Activated T-cell treated with anti-CD3 and anti-CD28 coated beads for 4 hours (primary cell): ENCODE measurements around the gene HK1.

Source experiments
- DNase-seq: peaks from one replicate; pipeline ENCODE4 v3.0.0-alpha.2; 2020

HK1 gene

DNA sequence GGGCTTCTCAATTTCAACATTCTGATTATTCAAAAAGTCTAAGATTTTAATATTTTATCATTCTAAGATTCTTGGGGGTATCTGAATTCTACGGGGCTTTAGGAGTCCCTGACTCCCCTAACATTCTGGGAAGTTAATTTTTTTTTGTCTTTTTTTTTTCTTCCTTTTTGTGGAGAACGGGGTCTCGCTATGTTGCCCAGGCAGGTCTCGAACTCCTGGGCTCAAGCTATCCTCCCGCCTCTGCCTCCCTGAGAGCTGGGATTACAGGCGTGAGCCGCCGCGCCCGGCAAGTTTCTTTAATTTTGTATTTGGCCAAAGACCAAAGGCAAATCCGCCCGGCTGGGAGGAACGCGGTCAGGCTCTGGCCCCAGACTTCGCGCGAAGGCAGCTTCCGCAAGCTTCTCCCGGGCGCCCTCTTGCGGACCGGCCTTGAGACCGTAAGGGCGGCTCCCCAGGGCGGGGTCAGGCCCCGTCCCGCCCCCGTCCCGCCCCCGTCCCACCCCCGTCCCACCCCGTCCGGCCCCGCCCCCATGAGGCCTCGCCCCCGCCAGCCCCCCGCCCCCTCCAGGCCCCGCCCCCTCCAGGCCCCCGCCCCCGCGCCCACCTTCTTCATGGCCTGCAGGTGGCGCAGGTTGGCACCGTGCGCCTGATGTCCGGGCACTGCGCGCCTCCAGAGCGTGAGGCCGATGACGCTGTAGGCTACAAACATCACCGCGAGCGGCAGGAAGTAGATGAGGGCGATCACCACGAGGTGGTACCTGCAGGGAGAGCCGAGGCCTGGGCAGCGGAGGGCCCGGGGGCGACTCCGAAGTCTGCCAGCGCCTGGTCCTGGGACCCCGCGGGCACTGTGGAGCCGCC is 130.3 kb downstream of the HK1 start:
- peak; percentile 81 for DNase-seq

DNA sequence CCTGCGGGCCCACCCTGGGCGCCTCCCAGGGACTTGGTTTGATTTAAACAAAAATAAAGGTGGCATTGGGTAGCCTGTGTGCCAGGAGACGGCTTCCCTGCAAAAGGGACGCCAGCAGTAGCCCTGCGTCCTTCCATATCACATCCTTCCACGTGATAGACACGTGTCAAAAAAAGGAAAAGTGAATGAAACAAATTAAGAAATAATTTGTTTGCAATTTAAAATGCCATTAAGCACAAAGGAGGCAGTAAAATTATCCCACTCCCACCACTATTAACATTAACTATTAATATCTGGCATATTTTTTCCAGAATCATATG is 130.8 kb downstream of the HK1 start:
- DNase-seq: no peak

GRCh38 chr10:69409968-69410367 is 131.7 kb downstream of the HK1 start:
- no peak for DNase-seq

DNA sequence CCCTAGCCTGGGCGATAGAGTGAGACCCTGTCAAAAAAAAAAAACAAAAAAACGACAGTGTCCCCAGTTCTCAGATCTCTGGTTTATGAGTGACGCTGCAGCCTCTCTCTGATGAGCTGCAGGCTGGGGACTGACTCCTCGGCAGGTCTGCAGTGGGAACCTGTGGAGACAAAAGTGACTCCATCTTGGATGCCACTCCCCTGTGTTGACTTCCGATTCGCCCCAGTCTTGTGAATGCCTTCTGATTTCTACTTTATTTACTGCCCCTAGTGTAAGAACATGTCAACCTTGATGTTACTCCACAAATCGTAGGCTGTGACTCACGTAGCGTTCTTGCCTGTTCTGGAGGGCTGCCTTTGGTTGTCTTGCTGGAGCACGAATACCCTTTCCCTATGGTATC is 132.2 kb downstream of the HK1 start:
- no peak for DNase-seq

- DNase-seq: no peak
Observed at GRCh38 chr10:69411476-69411875, 133.2 kb downstream of the HK1 start.

DNA sequence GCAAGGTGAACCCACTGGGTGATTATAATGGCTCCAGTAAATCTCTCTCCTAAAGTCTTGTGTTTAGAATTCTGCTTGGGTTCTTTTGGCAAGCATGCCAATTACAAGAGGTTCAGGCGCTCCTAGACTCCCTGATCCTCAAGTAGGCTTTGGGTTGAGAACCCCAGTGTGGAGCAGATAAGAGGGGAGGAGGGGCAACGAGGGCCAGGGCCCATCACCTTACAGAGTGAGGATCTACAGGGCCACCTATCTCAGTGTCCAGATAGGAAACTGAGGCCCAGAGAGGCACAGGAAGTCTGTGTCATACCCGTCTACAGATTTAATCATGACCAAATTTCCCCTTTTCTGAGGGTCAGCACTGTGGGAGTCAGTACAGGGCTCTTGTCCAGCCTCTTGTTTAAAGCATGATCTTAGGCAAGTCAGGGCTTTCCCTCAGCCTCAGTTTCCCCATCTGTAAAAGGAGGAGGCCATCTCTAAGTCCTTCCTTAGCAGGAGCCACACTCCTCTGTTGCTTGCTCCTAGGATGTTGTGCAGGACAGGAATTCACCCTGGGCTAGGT is 134.0 kb downstream of the HK1 start:
- DNase-seq: no peak

DNA sequence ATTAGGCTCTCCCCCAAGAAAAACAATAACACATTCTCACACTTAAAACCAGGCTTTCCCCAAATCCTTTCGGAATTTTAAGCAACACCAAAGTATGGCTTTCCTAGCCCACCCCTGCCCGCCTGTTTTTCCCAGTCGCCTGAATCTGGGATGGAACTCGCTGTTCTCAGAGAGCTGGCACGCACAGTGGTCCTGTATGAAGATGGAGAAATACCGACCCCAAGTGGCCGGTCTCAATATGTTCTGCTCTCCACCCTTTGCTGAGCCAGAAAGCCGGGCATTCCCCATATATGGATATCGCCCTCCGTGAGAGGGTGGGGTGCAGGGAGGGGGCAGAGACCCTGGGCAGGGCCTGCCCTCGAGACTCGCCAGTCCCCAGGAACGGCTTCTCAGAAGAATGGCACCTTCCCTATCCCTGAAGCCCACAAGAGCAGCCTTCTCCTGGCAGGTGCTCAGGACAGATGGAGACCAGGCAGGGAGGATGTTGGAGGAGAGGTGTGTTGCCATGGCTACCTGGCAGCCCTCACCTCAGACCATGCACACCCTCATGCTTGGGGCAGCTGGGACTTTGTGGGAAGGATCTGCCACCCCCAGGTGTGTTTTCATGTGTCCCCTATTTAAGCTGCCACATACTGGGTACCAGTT is 135.0 kb downstream of the HK1 start:
- DNase-seq: no peak

DNA sequence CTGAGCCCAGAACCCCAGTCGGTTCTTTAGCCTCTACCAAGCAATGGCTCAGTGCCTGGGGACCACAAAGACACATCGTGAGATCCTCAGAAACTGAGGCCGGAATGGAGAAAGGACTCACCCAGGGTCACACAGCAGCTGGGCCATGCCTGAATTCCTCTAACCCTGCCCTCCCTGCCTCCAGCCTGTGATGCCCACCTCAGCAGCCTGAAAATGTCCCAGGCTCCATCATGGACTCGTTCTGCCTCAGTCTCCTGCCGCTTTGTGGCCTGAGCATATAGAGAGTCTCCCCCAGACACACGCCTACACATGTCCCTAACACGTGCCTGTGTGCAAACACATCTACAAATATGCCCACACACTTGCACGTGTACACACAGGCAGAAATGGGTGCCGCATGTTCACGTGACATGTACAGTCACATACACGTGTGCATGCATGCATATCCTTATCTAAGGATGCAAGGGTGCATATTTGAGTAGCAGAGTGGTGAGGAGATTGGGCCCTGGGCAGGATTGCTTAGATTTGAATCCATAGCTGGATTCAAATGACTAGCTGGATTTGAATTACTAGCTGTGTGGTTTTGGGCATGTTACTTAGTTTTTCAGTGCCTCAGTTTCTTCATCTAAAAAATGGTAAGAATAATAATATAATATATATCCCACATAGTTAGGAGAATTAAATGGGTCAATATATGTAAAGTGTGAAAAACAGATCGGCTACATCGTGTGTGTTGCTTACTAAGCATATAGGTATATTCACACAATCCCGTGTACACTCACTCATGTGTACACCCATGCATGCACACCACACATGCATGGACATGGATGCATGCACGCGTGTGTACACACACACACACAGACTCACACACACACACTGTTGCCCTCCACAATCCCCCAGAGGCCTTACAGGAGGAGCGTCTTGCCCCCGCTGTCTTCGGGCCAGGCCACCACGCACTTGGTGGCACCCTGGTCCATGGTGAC is 136.0 kb downstream of the HK1 start:
- DNase-seq: no peak

GRCh38 chr10:69415049-69415448 is 136.8 kb downstream of the HK1 start:
- DNase-seq: no peak

- no peak for DNase-seq
Observed at GRCh38 chr10:69415951-69416350, 137.7 kb downstream of the HK1 start.

DNA sequence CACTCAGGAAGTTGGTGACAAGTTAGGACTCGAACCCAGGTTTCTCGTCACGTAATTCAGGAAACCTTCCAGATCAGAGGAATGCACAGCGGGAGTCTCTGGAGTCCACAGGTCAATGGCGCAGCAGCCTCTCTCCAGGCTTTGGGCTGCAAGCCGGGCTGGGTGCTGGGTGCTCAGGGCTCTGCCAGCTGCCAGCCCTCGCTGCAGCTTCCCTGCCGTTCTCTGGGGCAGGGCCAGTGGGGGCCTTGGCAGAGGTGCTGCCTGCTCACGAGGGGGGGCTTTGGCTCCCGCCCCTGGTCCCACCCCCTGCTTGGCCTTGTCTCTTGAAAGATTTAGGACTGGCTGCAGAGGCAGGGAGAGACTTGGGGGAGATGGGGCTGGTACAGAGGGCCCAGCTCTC is 138.4 kb downstream of the HK1 start, which contains the start of gene TACR2:
Gene TACR2, minus strand, starts transcription at position 224 of the 400 bp plus-strand sequence. CDS start 595 bp downstream, outside the sequence.
- DNase-seq: no peak

GRCh38 chr10:69417542-69417941 is 139.2 kb downstream of the HK1 start:
- no peak for DNase-seq

GRCh38 chr10:69418052-69418752 is 139.9 kb downstream of the HK1 start:
- DNase-seq: no peak

GRCh38 chr10:69419096-69419743 is 140.9 kb downstream of the HK1 start:
- no peak for DNase-seq

DNA sequence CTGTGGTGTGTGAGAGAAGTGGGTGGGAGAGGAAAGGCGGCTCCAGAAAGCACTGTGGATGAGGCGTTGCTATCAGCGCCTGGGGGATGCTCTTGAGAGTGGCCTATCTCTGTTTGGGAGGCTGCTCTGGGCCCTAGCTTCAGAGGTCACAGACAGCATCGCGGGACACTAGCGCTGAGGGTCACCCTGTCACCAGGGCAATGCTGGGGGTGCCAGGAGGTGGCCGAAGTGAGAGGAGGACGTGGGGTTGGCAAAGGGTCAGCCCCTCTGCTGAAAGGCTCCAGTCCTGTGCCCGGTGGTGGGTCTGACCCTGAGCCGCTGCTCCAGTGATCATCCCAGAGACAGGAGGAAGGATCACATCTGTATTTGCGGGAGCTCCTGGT is 141.4 kb downstream of the HK1 start:
- DNase-seq: no peak

DNA sequence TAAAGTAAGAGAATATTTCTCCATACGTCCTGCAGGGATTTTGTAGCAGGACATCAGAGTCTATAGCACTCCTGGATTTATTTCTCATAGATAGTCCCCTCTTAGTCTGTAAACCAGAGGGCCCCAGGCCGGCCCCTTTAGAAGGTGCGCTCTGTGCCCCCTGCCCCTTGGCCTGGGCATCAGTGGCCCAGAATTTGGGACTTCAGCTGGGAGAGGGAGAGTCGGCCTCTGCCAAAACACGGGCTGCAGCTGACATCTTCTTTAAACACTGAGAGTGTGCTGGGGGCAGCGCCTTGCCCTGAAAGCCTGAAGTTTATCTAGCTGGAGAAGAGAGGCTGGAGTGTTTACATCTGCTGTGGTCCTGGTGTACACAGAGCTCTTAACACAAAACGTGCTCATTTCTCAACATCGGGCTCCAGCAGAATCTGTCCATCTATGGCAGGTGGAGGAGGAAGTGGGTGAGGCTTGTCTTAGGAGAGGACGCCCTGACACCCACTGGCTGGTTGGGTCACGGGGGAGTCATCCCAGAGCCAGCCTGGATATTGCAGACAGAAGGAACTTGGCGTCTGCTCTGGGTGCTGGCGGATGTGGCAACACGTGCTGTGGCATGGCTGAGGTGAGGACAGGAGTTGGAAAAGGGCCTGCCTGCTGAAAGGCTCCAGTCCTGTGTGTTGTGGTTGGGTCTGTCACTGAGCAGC is 143.5 kb downstream of the HK1 start:
- DNase-seq: no peak

- no peak for DNase-seq
Observed at GRCh38 chr10:69422676-69423075, 144.4 kb downstream of the HK1 start.

DNA sequence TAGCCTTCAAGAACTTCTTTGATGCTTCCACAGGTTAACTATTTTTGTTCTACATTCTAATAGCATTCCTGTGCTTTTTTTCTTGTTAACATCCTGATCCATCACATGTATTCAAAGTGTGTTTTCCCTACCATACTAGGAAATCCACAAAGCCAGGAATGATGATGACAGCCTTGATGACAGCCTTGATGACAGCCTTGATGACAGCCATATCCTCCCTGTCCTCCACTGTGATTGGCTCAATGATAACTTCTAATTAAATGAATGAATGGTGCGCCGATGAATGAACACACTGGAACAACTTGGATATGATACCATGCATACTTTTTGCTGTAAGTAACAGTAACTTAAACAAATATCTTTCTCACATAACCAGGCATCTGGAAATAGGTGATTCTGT is 146.7 kb downstream of the HK1 start:
- no peak for DNase-seq

- DNase-seq: no peak
Observed at GRCh38 chr10:69425511-69426298, 147.4 kb downstream of the HK1 start.

- DNase-seq: no peak
Observed at GRCh38 chr10:69426376-69426727, 148.1 kb downstream of the HK1 start.
